AG04449 (cell line): ENCODE measurements around the gene ZRANB3.

ENCODE experiments used
- CTCF ChIA-PET: fragments of 350-600 bp; formaldehyde crosslinking; extraction: SDS; loops from one replicate; lab custom pipeline; 2021; ENCODE audit warnings: antibody characterized with exemption; lab: Yijun Ruan, JAX
- POLR2A ChIA-PET: fragments of 400-600, 350-600 bp; formaldehyde crosslinking; extraction: SDS; loops from one replicate; lab custom pipeline; 2020; ENCODE audit warnings: antibody characterized with exemption, inconsistent platforms; lab: Yijun Ruan, JAX
- DNase-seq: peaks from one replicate; pipeline ENCODE4 v3.0.0-alpha.2; 2010; ENCODE audit warnings: low read depth, low spot score
- H3K4me3 ChIP-seq: 2 replicates; pipeline ENCODE4 v1.5.1; 2011; ENCODE audit warnings: low read depth, mild to moderate bottlenecking, control low read depth, low read length
- TF ChIP-seq, protein P1 (sequence below): IDR thresholded peaks from one replicate; pipeline ENCODE4 v1.5.1; 2011; ENCODE audit warnings: mild to moderate bottlenecking, moderate library complexity, low read length, control low read depth, inconsistent platforms; ENCODE audit not compliant: insufficient read depth; ENCODE audit errors: missing control alignments

ZRANB3 gene

DNA sequence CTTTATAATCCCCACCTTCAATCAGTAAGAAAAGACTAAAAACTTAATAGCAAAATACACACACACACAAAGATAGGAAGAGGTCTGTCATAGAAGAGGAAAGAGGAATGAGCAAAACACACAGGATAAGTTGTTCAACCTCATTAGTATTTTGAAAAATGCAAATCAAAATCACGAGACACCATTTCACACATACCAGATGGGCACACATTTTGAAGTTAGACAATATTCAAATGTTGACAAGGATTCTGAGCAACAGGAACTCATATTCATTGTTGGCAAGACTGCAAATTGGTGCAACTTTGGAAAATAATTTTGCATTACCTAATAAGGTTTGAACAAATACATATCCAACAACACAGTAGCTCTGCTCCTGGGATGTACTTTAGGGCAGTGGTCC, 351.3 kb downstream of the ZRANB3 start:
- POLR2A ChIA-PET = no interaction called here
- TF ChIP-seq, protein P1, sequence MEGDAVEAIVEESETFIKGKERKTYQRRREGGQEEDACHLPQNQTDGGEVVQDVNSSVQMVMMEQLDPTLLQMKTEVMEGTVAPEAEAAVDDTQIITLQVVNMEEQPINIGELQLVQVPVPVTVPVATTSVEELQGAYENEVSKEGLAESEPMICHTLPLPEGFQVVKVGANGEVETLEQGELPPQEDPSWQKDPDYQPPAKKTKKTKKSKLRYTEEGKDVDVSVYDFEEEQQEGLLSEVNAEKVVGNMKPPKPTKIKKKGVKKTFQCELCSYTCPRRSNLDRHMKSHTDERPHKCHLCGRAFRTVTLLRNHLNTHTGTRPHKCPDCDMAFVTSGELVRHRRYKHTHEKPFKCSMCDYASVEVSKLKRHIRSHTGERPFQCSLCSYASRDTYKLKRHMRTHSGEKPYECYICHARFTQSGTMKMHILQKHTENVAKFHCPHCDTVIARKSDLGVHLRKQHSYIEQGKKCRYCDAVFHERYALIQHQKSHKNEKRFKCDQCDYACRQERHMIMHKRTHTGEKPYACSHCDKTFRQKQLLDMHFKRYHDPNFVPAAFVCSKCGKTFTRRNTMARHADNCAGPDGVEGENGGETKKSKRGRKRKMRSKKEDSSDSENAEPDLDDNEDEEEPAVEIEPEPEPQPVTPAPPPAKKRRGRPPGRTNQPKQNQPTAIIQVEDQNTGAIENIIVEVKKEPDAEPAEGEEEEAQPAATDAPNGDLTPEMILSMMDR = no peak
- DNase-seq = no peak
- H3K4me3 ChIP-seq = no peak overlapping the region
- CTCF ChIA-PET = no interaction called here

DNA sequence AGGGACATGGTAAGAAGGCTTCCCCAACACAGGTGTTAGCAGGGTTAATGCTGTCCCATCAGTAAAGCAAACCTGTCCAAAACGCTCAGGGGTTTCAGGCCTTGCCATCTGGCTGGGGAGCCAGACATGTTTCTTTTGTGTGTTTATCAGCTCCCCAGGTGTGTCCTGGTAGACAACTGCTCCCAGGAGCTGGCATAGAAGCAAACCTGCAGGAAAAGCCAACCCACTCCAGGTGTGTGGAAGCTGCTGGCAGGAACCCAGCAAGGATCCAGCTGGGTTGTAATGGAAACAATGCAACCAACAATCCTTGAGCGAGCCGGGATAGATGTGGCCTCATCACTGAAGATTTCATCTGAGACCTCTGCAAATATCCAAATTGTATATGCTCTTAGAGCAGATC, 355.8 kb downstream of the ZRANB3 start:
- POLR2A ChIA-PET = no interaction called here
- DNase-seq = no peak
- no peak overlapping the region for H3K4me3 ChIP-seq
- TF ChIP-seq, protein P1 = no peak
- CTCF ChIA-PET = no interaction called here

DNA sequence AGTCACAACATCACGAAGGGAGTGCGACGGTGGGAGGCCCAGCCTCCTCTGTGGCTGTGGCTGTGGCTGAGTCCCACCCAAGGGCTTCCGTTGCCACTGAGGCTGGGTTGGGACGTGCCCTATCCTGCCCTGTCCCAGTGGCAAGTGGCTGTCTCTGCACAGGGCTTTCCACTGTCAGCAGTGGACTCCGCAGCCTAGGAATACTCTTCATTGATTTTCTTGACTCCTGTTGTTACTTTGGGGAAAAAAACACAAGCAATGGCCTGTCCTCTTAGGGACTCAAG, 356.3 kb downstream of the ZRANB3 start:
- DNase-seq = no peak
- no peak overlapping the region for H3K4me3 ChIP-seq
- TF ChIP-seq, protein P1 = no peak
- CTCF ChIA-PET = no interaction called here
- POLR2A ChIA-PET = no interaction called here

DNA sequence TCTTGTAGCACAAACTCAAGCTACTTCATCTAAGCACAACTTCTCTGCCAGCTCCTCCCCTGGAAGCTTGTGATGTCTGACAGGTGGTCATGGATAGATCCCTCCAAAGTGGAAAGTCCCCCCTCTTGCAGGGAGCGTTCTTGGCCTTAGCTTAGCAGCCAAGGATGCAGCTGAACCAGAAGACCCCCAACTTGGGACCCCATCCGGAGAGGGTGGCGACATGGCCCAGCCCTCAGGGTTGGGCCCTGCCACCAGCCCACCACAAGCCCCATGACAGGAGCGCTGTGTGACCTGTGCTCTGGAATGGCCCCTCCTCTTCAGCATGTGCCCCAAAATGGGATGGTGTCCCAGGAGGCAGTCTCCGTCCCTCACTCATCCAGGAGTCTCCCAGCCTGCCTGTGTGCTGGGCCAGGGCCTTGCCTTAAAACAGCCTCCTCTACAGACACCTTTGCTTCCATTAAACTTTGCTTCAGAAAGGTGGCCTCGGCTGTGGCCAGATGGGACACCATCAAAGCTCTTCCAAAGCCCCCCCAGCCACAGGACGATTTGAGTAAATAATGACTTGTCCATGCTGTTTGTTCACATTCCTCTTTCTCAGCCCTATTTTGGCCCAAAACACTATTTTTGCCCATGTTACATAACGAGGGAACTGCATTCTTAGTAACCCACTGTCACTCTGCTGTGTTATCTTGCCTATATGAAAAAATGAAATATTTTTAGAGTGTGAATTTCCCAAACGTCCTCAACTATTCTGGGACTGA, 356.8 kb downstream of the ZRANB3 start:
- POLR2A ChIA-PET = interaction anchor here (1.4 kb wide), 1 partner anchor 10 kb away, joined by 3 read pairs; no protein-coding TSS in a partner anchor
- CTCF ChIA-PET = no interaction called here

DNA sequence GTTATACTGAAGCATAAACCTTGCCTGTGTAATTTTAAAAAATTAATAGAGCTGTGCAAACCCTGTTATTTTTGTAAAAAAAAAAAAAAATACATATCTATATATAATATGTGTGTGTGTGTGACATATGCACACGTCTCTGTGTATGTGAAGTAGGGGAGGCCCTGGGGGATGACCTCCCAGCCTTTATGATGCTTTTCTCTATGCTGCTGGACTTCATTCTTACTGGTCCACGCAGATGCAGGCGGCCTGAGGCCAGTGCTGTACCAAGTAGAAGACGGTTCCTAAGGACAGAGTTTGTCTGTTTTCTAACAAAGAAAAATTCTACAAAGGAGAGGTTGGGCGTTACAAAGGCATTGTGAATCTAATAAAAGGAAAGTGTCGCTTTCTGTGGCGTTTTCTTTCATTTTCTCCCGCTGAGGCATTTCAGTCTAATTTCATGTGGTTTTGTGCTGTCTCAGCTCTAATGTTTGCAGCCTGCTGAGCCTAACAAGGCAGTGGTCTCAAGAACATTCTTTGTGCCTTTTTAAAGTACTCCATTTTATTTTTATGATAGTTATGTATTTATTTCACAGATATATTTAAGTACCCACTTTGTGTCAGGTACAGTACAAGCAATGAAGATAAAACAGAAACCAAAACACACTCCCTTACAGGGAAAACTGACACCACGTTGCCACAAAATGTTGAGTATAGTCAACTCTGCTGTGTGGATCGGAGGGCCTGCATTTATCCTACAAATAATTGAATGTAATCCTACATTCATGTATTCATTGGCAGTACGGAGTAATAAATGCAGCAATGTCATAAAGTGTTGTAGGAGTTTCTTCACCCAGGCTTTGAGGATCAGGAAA, 360.9 kb downstream of the ZRANB3 start:
- no peak for DNase-seq
- TF ChIP-seq, protein P1 = no peak
- ChIA-PET CTCF (no interaction called here), POLR2A (no interaction called here)
- H3K4me3 ChIP-seq = no peak overlapping the region

More for the DNA sequence above, 356.8 kb downstream of the ZRANB3 start:
- H3K4me3 ChIP-seq = no peak overlapping the region
- DNase-seq = no peak
- TF ChIP-seq, protein P1 = no peak

DNA sequence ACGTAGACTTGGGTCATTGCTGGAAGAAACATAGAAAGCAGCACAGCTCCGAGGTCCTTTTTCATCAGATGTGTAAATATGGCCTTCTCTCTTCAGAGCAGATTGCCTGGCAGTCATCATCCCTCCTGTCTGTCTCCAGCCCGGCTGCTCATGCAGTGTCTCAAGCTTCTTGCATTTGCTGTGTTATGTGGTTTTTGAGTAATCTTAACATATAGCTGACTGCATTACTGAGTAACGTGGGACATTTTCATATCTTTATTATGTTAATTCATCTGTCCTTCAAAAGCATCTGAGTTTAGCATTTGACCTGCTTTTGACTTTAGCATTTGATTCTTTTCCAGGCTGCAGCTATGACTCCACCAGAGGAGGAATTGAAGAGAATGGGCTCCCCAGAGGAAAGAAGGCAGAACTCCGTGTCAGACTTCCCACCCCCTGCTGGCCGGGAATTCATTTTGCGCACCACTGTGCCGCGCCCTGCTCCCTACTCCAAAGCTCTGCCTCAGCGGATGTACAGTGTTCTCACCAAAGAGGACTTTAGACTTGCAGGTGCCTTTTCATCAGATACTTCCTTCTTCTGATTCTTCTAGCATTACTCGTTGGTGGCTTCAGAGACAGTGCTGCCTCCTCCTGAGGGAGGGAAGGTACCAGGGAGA, 362.7 kb downstream of the ZRANB3 start:
- DNase-seq = no peak
- no peak overlapping the region for H3K4me3 ChIP-seq
- ChIA-PET POLR2A (no interaction called here), CTCF (interaction anchor here (1.0 kb wide), 1 partner anchor 164 kb away, joined by 3 read pairs; no protein-coding TSS in a partner anchor)
- TF ChIP-seq, protein P1 = no peak
